GM19035 (cell line): Measurements from ENCODE around the gene MYO9B.

ENCODE experiments used
- ATAC-seq: cut with Tn5 transposase; IDR thresholded peaks from one replicate; pipeline ENCODE4 v1.9.1; 2021; ENCODE audit not compliant: unreplicated experiment

Gene MYO9B

GRCh38 chr19:17112271-17112670, 36.7 kb downstream of the MYO9B start:
- no peak for ATAC-seq

DNA sequence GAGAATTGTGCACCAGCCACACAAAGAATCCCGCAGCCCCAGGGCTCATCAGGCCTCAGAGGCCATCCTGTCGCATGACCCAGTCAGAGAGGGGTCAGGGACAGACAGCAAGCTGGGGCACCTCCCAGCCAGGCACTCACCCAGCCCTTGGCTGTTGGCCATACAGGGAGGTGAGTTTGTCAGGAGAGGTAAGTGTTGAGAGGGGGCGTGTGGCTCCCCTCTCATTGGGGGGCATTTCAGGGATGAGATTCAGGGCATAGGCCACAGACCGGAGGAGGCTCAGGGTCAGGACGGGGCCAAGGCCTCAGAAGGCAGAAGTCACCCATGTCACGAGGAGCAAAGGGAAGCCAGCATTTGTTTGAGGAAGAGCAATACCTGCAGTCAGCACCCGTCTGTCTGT, 37.1 kb downstream of the MYO9B start:
- ATAC-seq, result no peak

DNA sequence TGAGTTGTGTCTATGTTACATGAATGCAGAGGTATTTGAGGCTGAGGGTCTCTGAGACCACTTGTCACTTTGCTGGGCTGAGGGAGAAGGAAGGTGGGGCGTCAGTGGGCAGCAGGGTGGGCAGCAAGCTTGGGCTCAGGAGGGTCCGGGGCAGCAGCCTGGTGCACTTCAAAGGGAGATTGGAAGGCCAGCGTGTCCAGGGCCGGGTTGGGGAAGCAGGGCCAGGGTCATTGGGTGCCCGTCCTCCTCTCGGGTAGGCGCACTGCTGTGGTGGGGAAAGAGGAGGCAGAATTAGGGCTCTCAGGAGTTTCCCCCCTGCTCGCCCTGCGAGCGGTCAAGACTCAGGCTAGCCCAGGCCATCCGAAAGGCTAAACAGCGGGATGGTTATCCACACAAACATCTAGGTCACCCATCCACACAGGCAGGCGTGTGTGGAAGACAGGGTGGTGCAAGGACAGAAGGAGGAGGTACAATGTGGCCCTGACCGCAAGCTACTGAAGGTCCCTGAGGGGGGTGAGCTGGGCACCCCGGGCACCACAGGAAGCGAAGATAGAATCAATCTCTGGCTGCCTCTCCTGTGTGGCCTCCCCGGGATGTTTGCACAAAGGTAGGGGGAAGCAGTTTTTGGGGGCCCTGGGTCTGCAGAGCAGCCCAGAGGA, 37.7 kb downstream of the MYO9B start:
- no peak for ATAC-seq

GRCh38 chr19:17114414-17114831, 38.8 kb downstream of the MYO9B start:
- ATAC-seq, result no peak

DNA sequence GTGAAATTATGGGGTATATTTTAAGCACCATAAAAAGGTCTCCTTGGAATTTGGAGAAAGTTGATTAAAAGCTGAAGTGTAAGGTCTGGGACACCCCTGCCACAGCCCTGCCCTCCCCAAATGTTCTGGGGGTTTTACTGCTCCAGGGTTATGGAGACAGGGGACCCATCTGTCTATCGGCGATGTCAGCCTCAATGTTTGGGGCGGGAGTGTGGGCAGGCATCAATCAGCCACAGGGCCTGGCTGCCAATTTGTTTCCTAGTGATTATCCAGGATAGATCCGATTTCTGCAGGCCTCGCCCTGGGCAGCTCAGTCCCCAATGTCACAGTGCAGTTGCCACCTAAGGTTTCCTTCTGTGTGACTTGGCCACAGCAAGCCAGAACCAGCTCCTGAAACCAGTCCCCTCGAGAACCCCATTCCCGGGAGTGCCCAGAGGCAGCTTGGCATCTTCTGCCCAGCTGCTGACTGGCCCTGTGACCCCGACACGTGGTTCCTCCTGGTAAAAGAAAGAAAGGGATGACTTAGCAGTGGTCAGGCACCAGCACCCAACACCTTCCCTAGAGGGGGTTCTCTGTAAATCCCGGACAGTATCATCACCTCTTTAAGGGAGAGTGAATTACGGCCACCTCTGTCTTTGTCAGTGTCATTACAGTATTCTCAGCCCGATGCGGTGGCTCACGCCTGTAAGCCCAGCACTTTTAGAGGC, 41.6 kb downstream of the MYO9B start:
- ATAC-seq, result no peak

DNA sequence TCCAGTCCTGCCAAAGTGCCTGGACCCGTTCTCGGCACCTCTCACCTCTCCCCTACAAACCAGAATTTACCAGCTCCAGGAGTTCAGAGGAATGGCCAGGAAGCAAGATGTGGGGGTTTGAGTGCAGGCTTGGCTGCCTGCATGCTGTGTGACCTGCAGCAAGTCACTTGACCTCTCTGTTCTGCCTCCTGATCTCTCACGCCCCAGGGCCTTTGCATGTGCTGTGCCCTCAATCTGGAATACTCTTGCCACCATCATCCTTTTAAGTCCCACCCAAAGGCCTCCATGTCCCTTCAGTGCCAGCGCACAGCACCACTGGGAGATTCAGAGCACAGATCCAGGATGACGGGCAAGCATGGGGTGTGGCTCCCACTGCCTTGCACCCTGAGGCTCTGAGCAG, 43.4 kb downstream of the MYO9B start:
- ATAC-seq, result no peak

GRCh38 chr19:17121736-17122293, 46.2 kb downstream of the MYO9B start:
- no peak for ATAC-seq

GRCh38 chr19:17123041-17123440, 47.5 kb downstream of the MYO9B start:
- ATAC-seq, result no peak

DNA sequence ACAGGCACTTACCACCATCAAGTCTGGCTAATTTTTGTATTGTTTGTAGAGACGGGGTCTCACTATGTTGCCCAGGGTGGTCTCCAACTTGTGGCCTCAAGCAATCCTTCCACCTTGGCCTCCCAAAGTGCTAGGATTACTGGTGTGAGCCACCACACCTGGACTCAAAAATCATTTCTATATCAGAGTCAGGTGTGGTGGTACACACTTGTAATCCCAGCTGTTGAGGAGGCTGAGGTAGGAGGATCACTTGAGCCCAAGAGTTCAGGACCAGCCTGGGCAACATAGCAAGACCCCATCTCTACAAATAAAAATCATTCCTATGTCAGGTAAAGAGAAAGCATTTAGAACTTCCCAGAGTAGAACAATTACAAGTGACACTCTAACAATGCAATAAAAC, 48.4 kb downstream of the MYO9B start:
- no peak for ATAC-seq

- ATAC-seq, result peak; percentile 65
Observed at GRCh38 chr19:17125062-17125727, 49.6 kb downstream of the MYO9B start.

DNA sequence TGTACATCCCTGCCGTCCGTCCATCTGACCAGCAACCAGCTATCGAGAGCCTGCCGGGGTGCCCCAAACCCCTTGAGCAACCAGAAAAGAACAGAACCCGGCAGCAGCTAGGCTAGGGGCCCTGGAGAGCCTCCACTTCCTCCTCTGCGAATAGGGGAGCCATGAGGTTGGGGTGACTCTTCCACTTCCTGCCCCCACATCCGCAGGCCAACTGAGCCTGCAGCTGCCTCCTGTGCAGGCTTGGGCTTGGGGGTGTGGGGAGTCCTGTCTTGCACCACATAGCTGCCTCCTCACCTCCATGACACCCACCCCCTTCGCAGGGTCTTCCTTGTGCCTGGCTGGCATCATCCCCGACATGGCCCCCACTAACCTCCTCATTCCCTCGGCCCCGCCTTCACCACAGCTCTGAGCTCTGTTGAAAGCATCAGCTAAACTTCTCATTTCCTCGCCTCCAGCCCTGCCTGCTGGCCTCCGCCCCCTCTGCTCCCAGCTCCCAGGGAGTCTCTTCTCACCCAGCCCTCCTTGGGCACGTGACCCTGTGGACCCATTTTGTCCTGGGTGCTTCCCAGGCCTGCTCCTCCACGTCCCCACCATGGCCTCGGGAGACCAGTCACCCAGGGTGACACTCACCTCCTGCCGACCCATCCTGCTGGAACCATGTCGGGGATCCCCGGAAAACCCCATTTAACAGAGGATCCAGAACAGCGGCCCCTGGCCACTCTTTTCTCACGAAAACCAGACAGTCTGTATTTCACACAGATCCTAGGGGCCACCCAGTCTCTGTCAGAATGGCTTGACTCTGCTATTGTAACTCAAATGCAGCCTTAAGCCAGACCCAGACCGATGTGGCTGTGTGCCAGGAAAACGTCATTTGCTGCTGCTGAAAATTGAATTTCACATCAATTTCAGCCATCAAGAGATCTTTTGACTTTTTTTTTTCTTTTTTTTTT, 50.4 kb downstream of the MYO9B start:
- ATAC-seq, result peak; percentile 66

DNA sequence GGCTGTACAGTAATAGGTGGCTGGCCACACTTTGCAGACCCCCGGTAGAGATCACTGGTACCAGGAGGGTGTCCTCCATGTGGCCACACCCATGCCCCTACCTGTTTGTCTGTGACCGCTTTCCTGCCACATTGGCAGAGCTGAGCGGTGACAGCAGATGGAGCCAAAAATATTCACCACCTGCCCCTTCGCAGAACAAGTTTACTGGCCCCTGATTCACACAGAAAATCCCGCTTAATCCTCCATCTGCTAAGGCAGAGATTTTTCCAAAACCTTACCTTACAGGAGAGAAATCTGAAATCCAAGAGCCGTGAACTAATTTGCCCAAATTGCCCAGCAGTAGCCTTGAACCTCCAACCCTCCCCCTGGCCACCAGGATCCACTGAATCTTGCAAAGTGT, 52.1 kb downstream of the MYO9B start:
- ATAC-seq, result no peak

GRCh38 chr19:17128403-17128802, 52.8 kb downstream of the MYO9B start:
- no peak for ATAC-seq

DNA sequence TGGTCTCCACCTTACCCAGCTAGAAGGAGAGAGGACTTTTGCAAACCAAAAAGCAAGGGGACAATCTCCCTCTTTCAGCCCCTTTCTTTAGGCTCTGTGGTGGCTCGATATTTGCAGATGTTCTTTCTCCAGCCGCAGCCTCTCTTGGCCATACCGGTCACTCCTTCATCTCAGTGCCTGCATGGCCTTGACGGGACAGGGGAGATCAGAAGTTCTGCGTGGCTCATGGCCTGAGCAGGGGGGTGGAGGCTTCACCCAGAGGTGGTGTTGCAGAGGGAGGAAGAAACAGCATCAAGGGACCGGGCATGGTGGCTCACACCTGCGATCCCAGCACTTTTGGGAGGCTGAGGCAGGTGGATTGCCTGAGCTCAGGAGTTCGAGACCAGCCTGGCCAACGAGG, 53.2 kb downstream of the MYO9B start:
- ATAC-seq, result no peak

GRCh38 chr19:17129377-17129776, 53.8 kb downstream of the MYO9B start:
- no peak for ATAC-seq

GRCh38 chr19:17135001-17135853, 59.6 kb downstream of the MYO9B start:
- peak; percentile 65 for ATAC-seq

- no peak for ATAC-seq
Observed at GRCh38 chr19:17136021-17136420, 60.4 kb downstream of the MYO9B start.

DNA sequence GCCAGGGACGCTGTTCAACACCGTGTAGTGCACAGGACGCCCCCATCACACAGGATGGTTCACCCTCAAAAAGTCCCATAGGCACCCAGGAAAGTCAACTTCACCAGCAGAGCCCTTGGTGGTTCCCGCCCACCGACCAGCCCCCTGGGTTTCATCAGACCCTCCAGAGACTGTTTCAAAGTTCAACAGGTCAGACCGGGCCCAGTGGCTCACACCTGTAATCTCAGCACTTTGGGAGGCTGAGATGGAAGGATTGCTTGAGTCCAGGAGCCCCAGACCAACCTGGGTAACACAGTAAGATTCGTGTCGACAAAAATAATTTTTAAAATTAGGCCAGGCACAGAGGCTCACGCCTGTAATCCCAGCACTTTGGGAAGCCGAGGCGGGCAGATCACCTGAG, 61.0 kb downstream of the MYO9B start:
- no peak for ATAC-seq

DNA sequence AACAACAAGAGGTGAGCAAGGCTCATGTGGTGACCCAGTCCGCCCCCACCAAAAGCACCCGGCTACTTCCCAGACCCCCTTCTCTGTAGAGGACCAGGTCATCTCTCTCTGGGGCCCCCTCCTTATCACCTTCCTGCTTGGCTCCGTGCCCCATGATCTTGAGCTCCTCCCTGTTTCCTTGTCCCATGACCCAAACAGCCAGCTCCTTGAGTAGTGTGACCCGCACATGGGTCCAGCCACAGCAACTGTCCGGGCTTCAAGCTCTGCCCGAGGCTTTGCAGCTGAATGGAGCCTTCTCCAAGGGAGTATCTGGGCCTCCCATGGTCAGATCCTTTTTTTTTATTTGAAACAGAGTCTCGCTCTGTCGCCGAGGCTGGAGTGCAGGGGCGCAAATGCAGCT, 61.8 kb downstream of the MYO9B start:
- no peak for ATAC-seq
